Endothelial cell of umbilical vein (primary cell): ENCODE results near the gene ACSBG1. TPM values are rescaled to one million over a fixed set of nuclear protein-coding genes. Genes with fewer than 3 reads are reported as not detected.

Experiments used
- BruUV-seq: library from RNA; stranded (reverse); fragments of 400-500 nt; replicated peaks from 2 replicates; lab custom pipeline; 2021; lab: Mats Ljungman, UMichigan
- CTCF ChIA-PET: fragments of 300-600, 350-600 bp; sonication (Branson Sonifier 250); formaldehyde crosslinking; loops from one replicate; lab custom pipeline; 2021; ENCODE audit warnings: antibody characterized with exemption, inconsistent platforms; lab: Charles Lee
- POLR2A ChIA-PET: fragments of 300-600, 350-600 bp; sonication (Branson Sonifier 250); formaldehyde crosslinking; loops from one replicate; lab custom pipeline; 2021; ENCODE audit warnings: antibody characterized with exemption, inconsistent platforms; lab: Charles Lee
- DNase-seq: peaks from one replicate; pipeline ENCODE4 v3.0.0-alpha.2; 2011; ENCODE audit warnings: low read depth, low spot score
- FAIRE-seq: peaks from 2 replicates; lab custom pipeline; 2011; peaks lifted over from hg19 to GRCh38; lab: Jason Lieb, UNC
- H2AFZ ChIP-seq: 2 replicates; pipeline ENCODE4 v1.6.0; 2012; ENCODE audit warnings: low read depth, low read length, control low read depth, inconsistent platforms
- H3K27ac ChIP-seq: 2 replicates; pipeline ENCODE4 v1.5.1; 2011; ENCODE audit warnings: low read depth, mild to moderate bottlenecking, control low read depth, low read length, moderate library complexity; ENCODE audit not compliant: insufficient read depth
- H3K27me3 ChIP-seq, 2 experiments: 2 replicates each; pipeline versions ENCODE4 v1.6.0 to v1.6.1; 2011; ENCODE audit warnings: low read length in 2 of 2, mixed read lengths in 1 of 2; ENCODE audit not compliant: control insufficient read depth in 2 of 2, insufficient read depth in 2 of 2
- H3K36me3 ChIP-seq, 2 experiments: 2 replicates in 1 of 2; 3 replicates in 1 of 2; pipeline ENCODE4 v1.5.1; 2011; ENCODE audit warnings: low read length in 2 of 2, mild to moderate bottlenecking in 1 of 2, moderate library complexity in 1 of 2; ENCODE audit not compliant: control insufficient read depth in 2 of 2, insufficient read depth in 2 of 2; ENCODE audit errors: extremely low read depth in 1 of 2
- H3K4me1 ChIP-seq: 3 replicates; pipeline ENCODE4 v1.5.1; 2011; ENCODE audit warnings: mild to moderate bottlenecking, low read length; ENCODE audit not compliant: control insufficient read depth, insufficient read depth; ENCODE audit errors: extremely low read depth
- H3K4me2 ChIP-seq: 2 replicates; pipeline ENCODE4 v1.6.1; 2011; ENCODE audit warnings: low read length, control low read depth, mixed read lengths; ENCODE audit not compliant: insufficient read depth
- H3K4me3 ChIP-seq, 3 experiments: fragments of 200-600 bp in 1 of 3; sonication (generic), shearing (Covaris generic) in 1 of 3; replicated peaks in 1 of 3; 2 replicates each; pipeline ENCODE4 v1.5.1; 2011 to 2016; ENCODE audit warnings: control low read depth in 3 of 3, low read length in 3 of 3, mild to moderate bottlenecking in 2 of 3, inconsistent platforms in 1 of 3, low read depth in 1 of 3, moderate library complexity in 1 of 3; ENCODE audit not compliant: insufficient read depth in 1 of 3
- H3K79me2 ChIP-seq: 2 replicates; pipeline ENCODE4 v1.6.0; 2012; ENCODE audit warnings: low read length, inconsistent platforms; ENCODE audit not compliant: control insufficient read depth, insufficient read depth
- H3K9ac ChIP-seq: replicated peaks from 2 replicates; pipeline ENCODE3; 2011; ENCODE audit warnings: low read length, control low read depth; ENCODE audit not compliant: insufficient read depth; ENCODE audit errors: extremely low read depth
- H3K9me1 ChIP-seq: replicated peaks from 3 replicates; pipeline ENCODE4 v1.6.0; 2011; ENCODE audit warnings: mild to moderate bottlenecking, low read length; ENCODE audit not compliant: control insufficient read depth, insufficient read depth; ENCODE audit errors: extremely low read depth
- H3K9me3 ChIP-seq: replicated peaks from 2 replicates; pipeline ENCODE4 v1.5.1; 2012; ENCODE audit warnings: low read length, inconsistent platforms; ENCODE audit not compliant: control insufficient read depth, insufficient read depth
- H4K20me1 ChIP-seq: replicated peaks from 2 replicates; pipeline ENCODE3; 2011; ENCODE audit warnings: mild to moderate bottlenecking, low read length; ENCODE audit not compliant: control insufficient read depth, insufficient read depth; ENCODE audit errors: extremely low read depth
- CTCF ChIP-seq, 2 donors: IDR thresholded peaks; 1 replicate in 1 of 2; 2 replicates in 1 of 2; pipeline ENCODE4 v1.5.1; 2011; ENCODE audit warnings: low read length in 2 of 2, mild to moderate bottlenecking in 2 of 2, moderate library complexity in 2 of 2, control low read depth in 1 of 2, inconsistent platforms in 1 of 2, low read depth in 1 of 2; ENCODE audit not compliant: insufficient read depth in 1 of 2; ENCODE audit errors: extremely low read depth in 1 of 2
- EZH2 ChIP-seq: IDR thresholded peaks from 2 replicates; pipeline ENCODE4 v1.6.1; 2012; ENCODE audit warnings: borderline replicate concordance, low read depth, mild to moderate bottlenecking, moderate library complexity, low read length, inconsistent platforms; ENCODE audit not compliant: severe bottlenecking
- FOS ChIP-seq: IDR thresholded peaks from 2 replicates; pipeline ENCODE4 v1.6.1; 2011; ENCODE audit warnings: mild to moderate bottlenecking, low read length, moderate library complexity, borderline replicate concordance; ENCODE audit not compliant: insufficient read depth
- GATA2 ChIP-seq: IDR thresholded peaks from 2 replicates; pipeline ENCODE4 v1.7.0; 2011; ENCODE audit warnings: low read depth, mild to moderate bottlenecking, moderate library complexity, mixed read lengths, low read length; ENCODE audit not compliant: insufficient read length, insufficient read depth
- JUN ChIP-seq: IDR thresholded peaks from 2 replicates; pipeline ENCODE4 v1.6.1; 2011; ENCODE audit warnings: borderline replicate concordance, low read depth; ENCODE audit not compliant: insufficient read length, insufficient read depth
- MAX ChIP-seq: IDR thresholded peaks from 2 replicates; pipeline ENCODE4 v1.6.1; 2011; ENCODE audit not compliant: insufficient read depth, insufficient read length
- MYC ChIP-seq: IDR thresholded peaks from one replicate; pipeline ENCODE4 v1.6.1; 2011; ENCODE audit warnings: mild to moderate bottlenecking, low read depth, low read length
- POLR2A ChIP-seq: IDR thresholded peaks from 2 replicates; pipeline ENCODE4 v1.6.1; 2012; ENCODE audit warnings: low read depth, mild to moderate bottlenecking, control low read depth, low read length
- POLR2AphosphoS5 ChIP-seq: IDR thresholded peaks from 2 replicates; pipeline ENCODE4 v1.6.1; 2012; ENCODE audit warnings: low read depth, mild to moderate bottlenecking, control low read depth, low read length, moderate library complexity; ENCODE audit not compliant: insufficient read depth
- dilution Hi-C: fragments of 300-500 bp; cut with MboI; formaldehyde crosslinking; loops from one replicate; pipeline ENCODE4 v1.15.0; 2019; ENCODE audit warnings: low sequenced_read_pairs; ENCODE audit not compliant: extremely low pct_ligation_motif_present
- intact Hi-C: fragments of 100-400 bp; cut with micrococcal nuclease; formaldehyde crosslinking; loops from one replicate; pipeline ENCODE4 v1.10.0; 2022
- polyA plus RNA-seq, 4 experiments: library from polyadenylated mRNA; depleted of rRNA in 3 of 4; stranded (reverse) in 3 of 4; unstranded in 1 of 4; fragments of >200 nt; gene quantifications; 2 replicates each; pipeline versions ENCODE4 v1.2.1 to v1.2.3, GENCODE V29; 2011 to 2012; ENCODE audit warnings: missing spikeins in 1 of 4
- total RNA-seq: library from RNA; stranded (reverse); gene quantifications from 2 replicates; pipeline ENCODE4 v1.2.3, GENCODE V29; 2021

Gene ACSBG1
- total and polyA plus RNA-seq, 2 donors (not counting 3 experiments of a cell fraction or from before 2014, with no cell fraction given), result not detected

GRCh38 chr15:78225783-78226541 is 8.4 kb downstream of the ACSBG1 start:
- ChIA-PET POLR2A (no interaction called here), CTCF (interaction anchor here (0.7 to 3.6 kb wide), 3 partner anchors 15 to 226 kb away, joined by 3 to 17 read pairs (median 3); no protein-coding TSS in a partner anchor)
- Histone ChIP-seq H3K9me1 (no peaks in the 10 kb centered on the region), H3K79me2 (no peaks in the 10 kb centered on the region), H2AFZ (no peak overlapping the region), H3K4me3 (no peak overlapping the region), H3K4me1 (no peaks in the 10 kb centered on the region), H3K9ac (no peak overlapping the region), H3K4me2 (no peak overlapping the region), H3K9me3 (no peaks in the 10 kb centered on the region), H3K36me3 (no peaks in the 10 kb centered on the region), H3K27me3 (peaks cover 2 to 5% of the 10 kb centered on the region in 2 experiments), H3K27ac (no peak overlapping the region), H4K20me1 (no peaks in the 10 kb centered on the region)
- intact Hi-C loops, result no loop called here
- no TSS peak for BruUV-seq
- DNase-seq (no peak), FAIRE-seq (no peak)
- TF ChIP-seq CTCF (IDR thresholded peaks at IDR 0.05; ENCODE audit: extremely low read depth in 1 of 2, insufficient read depth in 1 of 2, low read depth in 1 of 2, low read length in 2 of 2), result no peak
- TF ChIP-seq MAX, result no peak
- no peak for TF ChIP-seq POLR2A
- TF ChIP-seq EZH2, result no peak
- TF ChIP-seq GATA2, result no peak
- no peak for TF ChIP-seq POLR2AphosphoS5
- no peak for TF ChIP-seq MYC
- TF ChIP-seq JUN, result no peak
- TF ChIP-seq FOS, result no peak
- dilution Hi-C loops, result no loop called here
